NCI-H226 (cell line): ENCODE results near the gene RBM15.

Experiments
- DNase-seq: peaks from one replicate; pipeline ENCODE4 v3.0.0-alpha.2; 2015

RBM15 gene

GRCh38 chr1:110350360-110350759 lies 11.2 kb downstream of the RBM15 start:
- no peak for DNase-seq

DNA sequence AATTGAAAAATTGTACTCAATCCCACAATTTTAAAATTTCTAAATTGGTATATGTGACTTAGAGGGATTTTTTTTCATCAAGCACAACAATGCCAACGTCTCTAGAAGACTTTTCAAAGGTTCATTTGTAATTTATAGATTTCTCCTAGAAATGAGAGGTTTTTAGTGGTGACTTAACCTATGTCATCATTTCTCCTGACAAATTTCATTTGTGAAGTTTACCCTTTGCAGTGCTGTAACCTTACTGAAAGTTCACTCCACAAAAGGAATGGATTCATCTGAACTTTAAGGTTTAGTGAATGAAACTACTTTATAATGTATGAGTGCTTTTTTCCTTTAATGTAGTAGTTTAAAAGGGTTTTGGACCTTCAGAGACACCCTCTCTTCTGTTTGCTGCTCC lies 16.1 kb downstream of the RBM15 start:
- DNase-seq = no peak

- DNase-seq = peak; percentile 6
These were observed 17.2 kb downstream of the RBM15 start for GRCh38 chr1:110356379-110356778.

DNA sequence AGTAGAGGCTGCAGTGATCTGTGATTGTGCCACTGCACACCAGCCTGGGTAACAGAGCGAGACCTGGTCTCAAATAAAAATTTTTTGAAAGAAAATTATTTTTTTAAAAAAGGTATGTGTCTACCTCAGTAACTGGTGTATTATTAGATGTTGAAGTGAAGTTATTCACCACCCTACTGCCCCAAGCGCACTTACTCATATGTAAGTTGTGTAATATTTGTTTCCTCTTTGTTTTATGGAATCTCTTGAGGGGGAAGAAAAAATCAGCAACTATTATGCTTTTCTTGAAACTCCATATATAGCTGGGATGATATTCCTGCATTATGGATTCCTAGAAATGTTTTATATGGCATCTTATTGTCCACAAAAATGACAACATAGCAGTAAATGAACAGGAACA lies 21.3 kb downstream of the RBM15 start:
- DNase-seq = no peak

- no peak for DNase-seq
These were observed 22.7 kb downstream of the RBM15 start for GRCh38 chr1:110361856-110362255.

DNA sequence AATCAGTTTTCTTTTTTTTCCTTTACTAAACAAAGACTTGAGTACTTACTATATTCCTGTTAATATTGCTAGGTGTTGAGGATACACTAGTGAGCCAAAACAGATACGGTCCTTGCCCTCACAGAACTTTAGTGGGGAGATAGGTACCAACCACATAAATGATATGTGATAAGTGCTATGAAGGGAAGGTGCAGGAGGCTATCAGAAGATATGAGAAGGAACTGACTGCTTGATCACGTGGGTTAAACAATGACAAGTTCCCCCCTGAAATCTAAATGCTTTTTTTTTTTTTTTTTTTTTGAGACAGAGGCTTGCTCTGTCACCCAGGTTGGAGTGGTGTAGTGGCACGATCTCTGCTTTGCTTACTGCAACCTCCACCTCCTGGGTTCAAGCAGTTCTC lies 25.0 kb downstream of the RBM15 start:
- DNase-seq = no peak

GRCh38 chr1:110370827-110371226 lies 31.6 kb downstream of the RBM15 start:
- peak; percentile 54 for DNase-seq

DNA sequence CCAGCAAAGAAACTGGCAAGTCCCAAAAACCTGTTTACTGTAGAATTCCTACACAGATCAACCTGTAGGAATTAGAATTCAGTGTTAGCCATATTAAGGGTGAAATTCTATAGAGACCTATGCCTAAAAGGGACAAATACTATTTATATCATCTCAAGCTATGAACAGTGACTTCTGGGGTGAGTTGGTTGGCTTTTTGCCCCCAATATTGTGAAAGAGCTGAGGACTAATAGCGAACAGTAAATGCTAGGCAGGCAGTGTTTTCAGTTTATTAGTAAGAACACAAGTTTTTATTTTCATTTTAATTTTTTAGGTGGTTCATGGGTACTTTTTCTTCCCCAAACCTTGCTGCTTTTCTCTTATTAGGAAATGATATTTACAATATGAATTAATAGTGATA lies 36.3 kb downstream of the RBM15 start:
- no peak for DNase-seq

DNA sequence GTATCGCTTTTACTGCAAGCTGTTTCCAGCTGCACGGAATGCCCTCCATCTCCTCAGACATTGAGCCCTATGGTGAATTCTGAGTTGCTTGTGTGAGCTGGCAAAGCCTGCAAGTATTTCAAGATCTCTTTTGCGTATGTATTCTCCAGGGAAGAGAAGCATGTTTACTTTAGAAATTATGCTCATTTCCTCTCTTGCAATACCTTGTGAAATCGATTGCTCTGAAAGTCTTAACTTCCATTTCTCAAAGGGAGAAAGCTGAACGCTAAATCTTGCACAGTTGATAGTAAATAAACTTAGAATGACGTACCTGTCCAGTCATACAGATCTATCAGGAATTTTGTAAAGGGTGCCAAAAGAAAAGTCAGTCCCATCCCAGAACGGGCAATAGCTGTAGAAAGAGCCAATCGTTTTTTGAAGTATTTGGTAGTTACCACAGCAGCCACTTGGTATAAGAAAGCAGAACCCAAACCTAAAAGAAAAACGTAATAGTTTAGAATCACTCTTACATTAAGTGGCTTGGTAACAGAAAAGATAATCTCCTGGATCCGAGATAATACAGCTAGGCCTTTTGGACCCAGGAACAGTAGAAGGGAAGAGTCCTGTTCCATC lies 41.6 kb downstream of the RBM15 start:
- no peak for DNase-seq

DNA sequence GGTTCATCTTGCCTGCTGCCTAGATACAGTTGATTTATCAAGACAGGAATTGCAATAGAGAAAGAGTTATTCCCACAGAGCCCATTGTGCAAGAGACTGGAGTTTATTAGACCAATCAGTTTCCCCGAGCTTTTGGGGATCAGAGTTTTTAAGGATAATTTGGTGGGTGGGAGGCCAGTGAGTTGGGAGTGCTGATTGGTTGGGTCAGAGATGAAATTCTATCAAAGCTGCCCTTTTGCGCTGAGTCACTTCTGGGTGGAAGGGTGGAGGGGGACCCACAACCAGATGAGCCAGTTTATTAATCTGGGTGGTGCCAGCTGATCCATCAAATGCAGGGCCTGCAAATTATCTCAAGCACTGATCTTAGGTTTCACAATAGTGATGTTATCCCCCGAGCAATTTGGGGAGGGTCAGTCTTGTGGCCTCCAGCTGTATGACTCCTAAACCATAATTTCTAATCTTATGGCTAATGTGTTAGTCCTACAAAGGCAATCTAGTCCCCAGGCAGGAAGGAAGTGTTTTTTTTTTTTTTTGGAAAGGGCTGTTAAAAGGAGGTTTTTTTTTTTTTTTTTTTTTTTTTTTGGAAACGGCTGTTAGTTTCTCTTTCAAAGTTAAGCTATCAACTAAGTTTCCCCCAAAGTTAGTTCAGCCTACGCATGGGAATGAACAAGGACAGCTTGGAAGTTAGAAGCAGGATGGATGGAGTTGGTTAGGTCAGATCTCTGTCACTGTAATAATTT lies 44.2 kb downstream of the RBM15 start:
- DNase-seq = no peak

DNA sequence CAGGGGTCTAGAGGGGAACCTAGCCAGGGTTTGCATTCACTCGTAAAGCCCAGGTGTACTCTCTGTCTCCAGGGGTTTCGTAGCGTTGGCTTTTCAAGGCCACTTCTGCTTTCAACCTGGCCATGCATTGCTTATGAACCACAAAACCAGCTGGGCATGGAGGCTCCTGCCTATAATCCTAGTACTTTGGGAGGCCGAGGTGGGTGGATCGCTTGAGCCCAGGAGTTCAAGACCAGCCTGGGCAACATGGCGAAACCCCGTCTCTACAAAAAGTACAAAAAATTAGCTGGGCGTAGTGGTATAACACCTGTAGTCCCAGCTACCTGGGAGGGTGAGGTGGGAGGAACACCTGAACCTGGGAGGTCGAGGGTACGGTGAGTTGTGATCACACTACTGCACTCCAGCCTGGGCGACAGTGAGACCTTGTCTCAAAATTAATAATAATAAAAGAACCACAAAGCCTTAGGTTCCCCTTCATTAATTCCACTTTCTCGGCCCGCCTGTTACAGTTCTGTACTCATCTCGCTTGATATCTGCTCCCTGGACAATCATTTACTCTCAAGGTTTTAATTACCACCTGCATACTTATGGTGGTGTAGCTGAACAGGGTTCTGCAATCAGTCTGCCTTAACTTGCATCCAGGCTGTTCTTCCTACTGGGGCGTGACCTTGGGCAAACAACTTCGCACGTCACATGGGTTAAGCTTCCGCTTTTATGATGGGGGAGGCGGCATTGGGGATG lies 45.6 kb downstream of the RBM15 start:
- DNase-seq = no peak

DNA sequence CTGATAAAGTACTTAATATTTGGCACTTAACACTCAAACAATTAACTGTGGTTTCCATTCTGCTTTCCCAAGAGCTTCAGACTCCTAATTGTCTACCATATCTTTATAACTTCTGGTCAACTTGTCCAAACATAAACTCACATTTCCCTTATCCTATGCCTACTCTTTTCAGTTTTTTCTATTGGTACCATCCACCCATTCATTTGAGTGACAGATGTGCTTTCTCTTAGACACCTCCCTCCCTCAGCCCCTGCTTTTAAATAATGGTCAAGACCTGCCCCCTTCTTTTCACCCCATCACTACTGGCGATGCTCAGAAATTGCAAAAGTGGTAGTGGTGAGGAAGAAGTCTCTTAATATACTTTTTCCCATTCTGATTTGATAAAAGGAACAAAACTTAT lies 46.2 kb downstream of the RBM15 start:
- no peak for DNase-seq

GRCh38 chr1:110387048-110387754 lies 48.0 kb downstream of the RBM15 start:
- no peak for DNase-seq

- no peak for DNase-seq
These were observed 50.9 kb downstream of the RBM15 start for GRCh38 chr1:110390096-110390495.

DNA sequence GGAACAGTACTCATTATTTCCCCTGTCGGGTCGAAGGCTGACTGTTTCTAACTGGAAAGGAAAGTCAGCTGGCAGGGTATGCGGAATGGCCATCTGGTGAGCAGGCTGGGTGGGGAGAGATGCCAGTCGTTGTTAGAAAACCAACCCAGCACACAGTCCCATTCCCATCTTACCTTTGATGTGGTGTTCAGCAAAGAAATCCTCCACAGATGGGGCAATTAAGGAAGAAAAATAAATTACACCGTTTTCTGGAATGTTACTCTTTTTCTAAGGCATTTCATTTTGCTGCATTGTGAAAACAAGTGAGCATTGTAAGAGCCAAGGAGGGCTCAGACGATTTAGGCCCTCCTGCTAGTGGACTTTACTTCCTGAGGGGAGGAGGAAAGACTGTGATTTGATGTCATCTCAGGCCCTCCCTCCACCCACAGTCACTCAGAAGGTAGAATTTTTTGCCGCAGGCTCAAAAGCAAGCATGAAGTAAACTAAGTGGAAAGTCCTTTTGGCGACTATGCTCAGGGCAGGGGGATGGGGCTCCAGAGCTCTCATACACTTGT lies 51.6 kb downstream of the RBM15 start, which contains the start of gene SLC16A4:
TSS of gene SLC16A4 (minus strand) at position 335 of the 554 bp plus-strand sequence. CDS start 1,703 bp downstream, outside the sequence.
- DNase-seq = no peak

DNA sequence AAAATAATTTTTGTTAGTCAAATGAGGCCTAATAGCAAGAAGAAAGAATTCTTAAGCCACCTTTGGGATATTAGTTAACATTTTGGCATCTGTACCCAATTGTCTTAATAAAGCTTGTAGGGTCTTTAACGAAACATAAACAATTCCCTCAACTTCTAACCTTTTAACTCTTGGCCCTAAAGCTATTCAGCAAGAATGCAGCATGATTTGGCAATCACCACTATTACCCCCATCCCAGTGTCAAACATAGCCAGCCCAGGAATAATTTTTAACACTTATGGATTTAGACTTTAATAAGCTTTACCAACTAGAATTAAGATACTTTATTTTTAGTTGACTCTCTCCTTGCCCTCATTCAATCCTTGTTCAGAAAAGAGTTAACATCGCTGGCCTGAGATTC lies 54.1 kb downstream of the RBM15 start:
- DNase-seq = no peak

DNA sequence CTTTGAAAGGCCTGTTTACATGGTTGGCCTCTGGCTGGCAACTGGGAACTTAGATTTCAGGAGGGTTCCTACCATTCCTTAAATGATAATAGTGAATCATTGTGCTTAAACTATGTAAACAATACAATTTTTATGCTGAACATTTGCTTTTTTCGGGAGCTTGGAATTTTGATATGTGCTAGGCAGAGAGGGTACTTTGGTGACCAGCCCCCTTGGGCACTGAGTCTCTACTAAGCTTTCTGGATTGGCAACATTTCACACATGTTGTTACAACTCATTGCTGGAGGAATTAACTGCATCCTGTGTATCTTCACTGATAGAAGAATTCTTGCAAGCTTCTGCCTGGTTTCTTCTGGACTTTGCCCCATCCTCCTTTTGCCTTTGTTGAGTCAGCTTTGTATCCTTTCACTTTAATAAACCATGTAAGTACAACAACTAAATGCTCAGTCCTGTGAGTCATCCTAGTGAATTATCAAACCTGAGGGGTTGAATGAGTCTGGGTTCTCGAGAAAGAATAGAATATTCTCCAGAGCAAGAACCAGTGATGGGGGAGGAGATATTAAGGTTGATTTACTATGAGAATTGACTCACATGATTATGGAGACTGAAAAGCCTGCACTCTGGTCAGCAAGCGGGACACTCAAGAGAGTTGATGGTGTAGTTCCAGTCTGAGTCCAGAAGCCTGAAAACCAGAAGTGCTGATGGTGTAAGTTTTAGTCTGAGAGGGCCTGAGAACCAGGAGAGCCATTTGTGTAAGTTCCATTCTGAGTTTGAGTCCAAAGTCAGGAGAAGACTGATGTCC lies 54.7 kb downstream of the RBM15 start:
- DNase-seq = peak; percentile 76

DNA sequence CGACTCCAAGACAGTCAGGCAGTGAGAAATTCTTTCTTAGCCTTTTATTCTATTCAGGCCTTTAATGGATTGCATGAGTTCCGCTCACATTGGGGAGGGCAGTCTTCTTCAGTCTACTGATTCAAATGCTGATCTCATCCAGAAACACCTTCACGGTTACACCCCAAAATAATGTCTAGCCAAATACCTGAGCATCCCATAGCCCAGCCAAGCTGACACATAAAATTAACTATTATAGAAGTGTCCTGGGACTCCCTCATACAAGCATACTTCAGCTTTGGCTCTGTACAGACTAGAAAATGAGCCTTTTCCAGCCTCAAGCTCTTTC lies 55.3 kb downstream of the RBM15 start:
- DNase-seq = no peak
